Parathyroid adenoma (tissue), 2 donors: ENCODE measurements around the gene PTPRD.
"Not testable (repeated sequence)": the region's sequence is repeated elsewhere in the genome, so short reads cannot be mapped to it uniquely, and the experiment has no call there.

Experiments used
- H2AFZ ChIP-seq: fragments of 300-600 bp; sonication (generic); one replicate; pipeline ENCODE4 v1.7.0; 2017; ENCODE audit warnings: antibody characterized with exemption, mild to moderate bottlenecking
- H3K27ac ChIP-seq: fragments of 300-600 bp; sonication (generic); one replicate; pipeline ENCODE4 v1.7.0; 2017
- H3K27me3 ChIP-seq: fragments of 300-600 bp; sonication (generic); one replicate; pipeline ENCODE4 v1.7.0; 2017; ENCODE audit warnings: low read length; ENCODE audit not compliant: control insufficient read depth, insufficient read depth
- H3K36me3 ChIP-seq: fragments of 300-600 bp; sonication (generic); one replicate; pipeline ENCODE4 v1.7.0; 2017; ENCODE audit warnings: low read length; ENCODE audit not compliant: control insufficient read depth, insufficient read depth
- H3K4me1 ChIP-seq: fragments of 300-600 bp; sonication (generic); one replicate; pipeline ENCODE4 v1.7.0; 2017; ENCODE audit warnings: control low read depth
- H3K4me2 ChIP-seq: fragments of 300-600 bp; sonication (generic); one replicate; pipeline ENCODE4 v1.7.0; 2017; ENCODE audit warnings: low read length
- H3K4me3 ChIP-seq: fragments of 300-600 bp; sonication (generic); one replicate; pipeline ENCODE4 v1.7.0; 2017; ENCODE audit warnings: low read depth, low read length
- H3K79me2 ChIP-seq: fragments of 300-600 bp; sonication (generic); one replicate; pipeline ENCODE4 v1.7.0; 2017; ENCODE audit warnings: control low read depth
- H3K9ac ChIP-seq: fragments of 300-600 bp; sonication (generic); one replicate; pipeline ENCODE4 v1.7.0; 2017; ENCODE audit warnings: mild to moderate bottlenecking
- H3K9me3 ChIP-seq: fragments of 300-600 bp; sonication (generic); one replicate; pipeline ENCODE4 v1.7.0; 2017; ENCODE audit warnings: low read length; ENCODE audit not compliant: control insufficient read depth
- CTCF ChIP-seq: fragments of 300-600 bp; sonication (generic); IDR thresholded peaks from one replicate; pipeline ENCODE4 v1.7.0; 2017; ENCODE audit warnings: antibody characterized with exemption, mild to moderate bottlenecking
- donor health status: primary hyperparathyroidism.

PTPRD gene

GRCh38 chr9:9326749-9327148 is 1286.1 kb downstream of the PTPRD start:
- Histone ChIP-seq H2AFZ (no peak overlapping the region), H3K4me3 (no peak overlapping the region), H3K4me1 (no peaks in the 10 kb centered on the region), H3K9ac (no peak overlapping the region), H3K4me2 (no peak overlapping the region), H3K27ac (no peak overlapping the region), H3K9me3 (no peaks in the 10 kb centered on the region), H3K79me2 (no peaks in the 10 kb centered on the region), H3K27me3 (no peaks in the 10 kb centered on the region), H3K36me3 (no peaks in the 10 kb centered on the region)
- TF ChIP-seq CTCF = no peak

- H2AFZ ChIP-seq = no peak overlapping the region
- H3K4me1 ChIP-seq = no peaks in the 10 kb centered on the region
- H3K9ac ChIP-seq = no peak overlapping the region
- H3K4me2 ChIP-seq = no peak overlapping the region
- no peaks in the 10 kb centered on the region for H3K9me3 ChIP-seq
- TF ChIP-seq CTCF = no peak
- no peak overlapping the region for H3K27ac ChIP-seq
- no peaks in the 10 kb centered on the region for H3K79me2 ChIP-seq
- no peaks in the 10 kb centered on the region for H3K36me3 ChIP-seq
- H3K4me3 ChIP-seq = no peak overlapping the region
- H3K27me3 ChIP-seq = no peaks in the 10 kb centered on the region
Observed at GRCh38 chr9:9319007-9319406, 1293.8 kb downstream of the PTPRD start.

GRCh38 chr9:9310743-9311142 is 1302.1 kb downstream of the PTPRD start:
- H3K36me3 ChIP-seq, H3K4me1 ChIP-seq, H3K27me3 ChIP-seq, H3K4me2 ChIP-seq, H3K9ac ChIP-seq, H3K9me3 ChIP-seq, H3K4me3 ChIP-seq, H3K27ac ChIP-seq, H3K79me2 ChIP-seq, H2AFZ ChIP-seq: not testable (repeated sequence)

GRCh38 chr9:9305600-9305999 is 1307.2 kb downstream of the PTPRD start:
- no peak overlapping the region for H2AFZ ChIP-seq
- H3K4me3 ChIP-seq = no peak overlapping the region
- H3K4me2 ChIP-seq = no peak overlapping the region
- H3K27ac ChIP-seq = no peak overlapping the region
- no peaks in the 10 kb centered on the region for H3K9me3 ChIP-seq
- no peak for TF ChIP-seq CTCF
- H3K27me3 ChIP-seq = no peaks in the 10 kb centered on the region
- no peak overlapping the region for H3K9ac ChIP-seq
- no peaks in the 10 kb centered on the region for H3K79me2 ChIP-seq
- H3K36me3 ChIP-seq = no peaks in the 10 kb centered on the region
- H3K4me1 ChIP-seq = no peaks in the 10 kb centered on the region

GRCh38 chr9:9299134-9299533 is 1313.7 kb downstream of the PTPRD start:
- Histone ChIP-seq H3K36me3 (no peaks in the 10 kb centered on the region), H3K4me1 (no peaks in the 10 kb centered on the region), H3K9ac (no peak overlapping the region), H3K9me3 (no peaks in the 10 kb centered on the region), H3K79me2 (no peaks in the 10 kb centered on the region), H3K4me2 (no peak overlapping the region), H3K27ac (no peak overlapping the region), H3K27me3 (no peaks in the 10 kb centered on the region), H2AFZ (no peak overlapping the region), H3K4me3 (no peak overlapping the region)
- no peak for TF ChIP-seq CTCF
